SU-DHL-6 (cell line): ENCODE results near the gene ARL2BP.
"Not testable (repeated sequence)": the region's sequence is repeated elsewhere in the genome, so short reads cannot be mapped to it uniquely, and the experiment has no call there.

Experiments used
- H2AFZ ChIP-seq: fragments of 200-600 bp; sonication (generic); 2 replicates; pipeline ENCODE4 v1.6.1; 2014; ENCODE audit warnings: low read depth, mild to moderate bottlenecking, moderate library complexity, mixed read lengths, antibody characterized with exemption, low read length; ENCODE audit not compliant: severe bottlenecking
- H3F3A ChIP-seq: fragments of 200-600 bp; shearing (Covaris generic); 2 replicates; pipeline ENCODE4 v1.6.0; 2016; ENCODE audit warnings: antibody characterized with exemption, mild to moderate bottlenecking; ENCODE audit not compliant: insufficient read depth
- H3K27ac ChIP-seq: fragments of 200-600 bp; sonication (generic); 2 replicates; pipeline ENCODE4 v1.5.1; 2016; ENCODE audit warnings: low read depth, mild to moderate bottlenecking, low read length, moderate library complexity, mixed read lengths
- H3K27me3 ChIP-seq: fragments of 200-600 bp; sonication (generic), shearing (Covaris generic); 2 replicates; pipeline ENCODE4 v1.6.0; 2014; ENCODE audit warnings: mild to moderate bottlenecking, low read length
- H3K36me3 ChIP-seq: fragments of 200-600 bp; sonication (generic); 2 replicates; pipeline ENCODE4 v1.6.1; 2014; ENCODE audit warnings: mild to moderate bottlenecking, low read length, mixed read lengths
- H3K4me2 ChIP-seq: fragments of 300-600, 200-600 bp; shearing (Covaris generic), sonication (generic); 2 replicates; pipeline ENCODE4 v1.6.0; 2014; ENCODE audit warnings: low read length, low read depth, mild to moderate bottlenecking; ENCODE audit not compliant: poor library complexity, severe bottlenecking
- H3K4me3 ChIP-seq: fragments of 200-600 bp; sonication (generic); 2 replicates; pipeline ENCODE4 v1.5.1; 2014; ENCODE audit warnings: antibody characterized with exemption, low read length, mild to moderate bottlenecking, mixed read lengths; ENCODE audit not compliant: insufficient read depth, poor library complexity, severe bottlenecking
- H3K79me2 ChIP-seq: fragments of 200-600 bp; sonication (generic); 2 replicates; pipeline ENCODE4 v1.6.1; 2014; ENCODE audit warnings: mild to moderate bottlenecking, low read length, moderate library complexity; ENCODE audit not compliant: insufficient read depth
- H3K9ac ChIP-seq: fragments of 200-600 bp; sonication (generic); 2 replicates; pipeline ENCODE4 v1.7.0; 2014; ENCODE audit warnings: mild to moderate bottlenecking, low read length
- H3K9me2 ChIP-seq: fragments of 200-600 bp; sonication (generic); replicated peaks from 2 replicates; pipeline ENCODE4 v1.6.1; 2014; ENCODE audit warnings: low read length; ENCODE audit not compliant: insufficient read depth
- H3K9me3 ChIP-seq: fragments of 200-600 bp; sonication (generic); 2 replicates; pipeline ENCODE4 v1.6.1; 2014; ENCODE audit warnings: low read length, mixed read lengths; ENCODE audit not compliant: insufficient read depth
- H4K20me1 ChIP-seq: fragments of 200-600 bp; sonication (generic); 2 replicates; pipeline ENCODE4 v1.6.1; 2014; ENCODE audit warnings: low read depth, mild to moderate bottlenecking, antibody characterized with exemption, low read length, moderate library complexity, mixed read lengths
- CTCF ChIP-seq: fragments of 200-600 bp; sonication (generic); IDR thresholded peaks from one replicate; pipeline ENCODE4 v1.5.1; 2017; ENCODE audit warnings: antibody characterized with exemption, mild to moderate bottlenecking, low read length, moderate library complexity; ENCODE audit not compliant: insufficient read depth, poor library complexity, severe bottlenecking
- EZH2phosphoT487 ChIP-seq: fragments of 200-600 bp; sonication (generic), shearing (Covaris generic); conservative IDR thresholded peaks from 2 replicates; pipeline ENCODE4 v1.6.1; 2018; ENCODE audit warnings: mild to moderate bottlenecking, antibody characterized with exemption, low read length, moderate library complexity, mixed read lengths

The ARL2BP gene

GRCh38 chr16:57271867-57272495 lies 26.9 kb downstream of the ARL2BP start:
- Histone ChIP-seq H3K36me3 (no peaks in the 10 kb centered on the region), H3F3A (no peaks in the 10 kb centered on the region), H4K20me1 (no peaks in the 10 kb centered on the region), H3K27ac (no peak overlapping the region), H3K27me3 (no peaks in the 10 kb centered on the region), H3K9ac (no peak overlapping the region), H3K9me2 (no peaks in the 10 kb centered on the region), H2AFZ (no peak overlapping the region), H3K4me2 (no peak overlapping the region), H3K4me3 (no peak overlapping the region), H3K79me2 (no peaks in the 10 kb centered on the region), H3K9me3 (no peaks in the 10 kb centered on the region)
- TF ChIP-seq EZH2phosphoT487 (no peak), CTCF (no peak)

- Histone ChIP-seq H3K9me2 (no peaks in the 10 kb centered on the region), H2AFZ (no peak overlapping the region), H3K9ac (no peak overlapping the region), H3F3A (no peaks in the 10 kb centered on the region), H3K27me3 (no peaks in the 10 kb centered on the region), H3K36me3 (no peaks in the 10 kb centered on the region), H3K27ac (no peak overlapping the region), H3K4me2 (no peak overlapping the region), H3K9me3 (no peaks in the 10 kb centered on the region), H3K79me2 (no peaks in the 10 kb centered on the region), H4K20me1 (no peaks in the 10 kb centered on the region), H3K4me3 (no peak overlapping the region)
- TF ChIP-seq CTCF (no peak), EZH2phosphoT487 (no peak)
These were observed 28.3 kb downstream of the ARL2BP start for GRCh38 chr16:57273359-57273758.

GRCh38 chr16:57273826-57274225 lies 28.8 kb downstream of the ARL2BP start:
- Histone ChIP-seq H3K4me2 (no peak overlapping the region), H3K79me2 (no peaks in the 10 kb centered on the region), H3K4me3 (no peak overlapping the region), H3K9ac (no peak overlapping the region), H3K9me2 (no peaks in the 10 kb centered on the region), H3K36me3 (no peaks in the 10 kb centered on the region), H3K27ac (no peak overlapping the region), H3K27me3 (no peaks in the 10 kb centered on the region), H2AFZ (no peak overlapping the region), H4K20me1 (no peaks in the 10 kb centered on the region), H3F3A (no peaks in the 10 kb centered on the region), H3K9me3 (no peaks in the 10 kb centered on the region)
- no peak for TF ChIP-seq CTCF
- no peak for TF ChIP-seq EZH2phosphoT487

- H3K36me3 ChIP-seq: not testable (repeated sequence)
These were observed 30.9 kb downstream of the ARL2BP start for GRCh38 chr16:57275946-57276345.

More at GRCh38 chr16:57275946-57276345, 30.9 kb downstream of the ARL2BP start:
- H4K20me1 ChIP-seq, H3K27me3 ChIP-seq, H3K9me2 ChIP-seq, H3F3A ChIP-seq, H3K4me2 ChIP-seq, H3K79me2 ChIP-seq, H3K9ac ChIP-seq, H3K4me3 ChIP-seq, H2AFZ ChIP-seq, H3K27ac ChIP-seq, H3K9me3 ChIP-seq: not testable (repeated sequence)
